NCI-H345 treated with DMSO at 0.1 percent for 48 hours (cell line): ENCODE measurements around the gene NDUFA3.

Experiments used
- DNase-seq: peaks from one replicate; lab custom pipeline; 2025; ENCODE audit not compliant: unreplicated experiment; lab: John Stamatoyannopoulos, UW

Gene NDUFA3

DNA sequence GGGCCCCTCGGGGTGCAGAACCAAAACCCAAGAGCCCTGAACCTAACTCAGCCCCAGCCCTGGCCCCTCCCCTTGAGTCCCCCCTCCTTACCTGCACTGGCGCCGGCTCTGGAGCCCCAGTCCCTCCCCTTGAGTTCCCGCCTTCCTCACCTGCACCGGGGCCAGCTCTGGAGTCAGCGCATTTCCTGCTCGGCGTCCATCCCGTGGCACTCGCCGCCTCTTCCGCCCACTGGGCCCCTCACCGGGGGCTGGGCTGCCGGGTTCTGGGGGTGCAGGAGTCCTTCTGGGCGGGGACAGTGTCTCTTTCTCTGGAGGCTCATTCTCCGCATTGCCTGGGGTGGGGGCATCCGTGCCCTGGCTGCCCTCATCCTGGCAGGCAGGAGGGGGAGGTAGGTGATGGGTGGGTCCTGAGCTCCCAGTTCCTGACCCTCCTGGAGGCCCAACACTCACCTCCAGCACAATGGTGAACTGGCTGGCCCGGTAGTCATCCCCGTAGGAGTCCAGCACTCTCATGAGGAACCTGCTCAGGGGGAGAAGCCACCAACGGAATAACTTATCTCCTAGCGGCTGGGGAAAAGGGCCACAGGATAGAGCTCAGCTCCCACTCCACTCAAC lies 5.3 kb downstream of the NDUFA3 start:
- no peak for DNase-seq

DNA sequence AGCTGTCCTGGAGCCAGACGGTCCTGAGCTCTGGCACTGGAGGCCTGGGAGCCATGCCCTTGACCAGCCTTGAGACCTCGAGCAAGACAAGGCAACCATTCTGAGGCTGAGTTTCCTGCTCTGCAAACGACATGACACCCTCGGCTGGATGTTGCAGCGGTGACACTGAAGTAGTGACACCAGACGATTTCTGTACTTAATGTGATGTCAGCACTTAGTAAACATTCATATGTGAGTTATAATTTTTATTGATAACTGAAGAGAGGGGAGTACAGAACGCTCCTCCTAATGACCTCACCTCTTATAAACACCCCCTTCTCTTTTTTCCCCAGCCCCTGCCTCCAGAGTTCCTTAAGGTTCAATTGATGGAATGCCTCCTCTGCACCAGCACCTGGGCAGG lies 5.8 kb downstream of the NDUFA3 start:
- no peak for DNase-seq

DNA sequence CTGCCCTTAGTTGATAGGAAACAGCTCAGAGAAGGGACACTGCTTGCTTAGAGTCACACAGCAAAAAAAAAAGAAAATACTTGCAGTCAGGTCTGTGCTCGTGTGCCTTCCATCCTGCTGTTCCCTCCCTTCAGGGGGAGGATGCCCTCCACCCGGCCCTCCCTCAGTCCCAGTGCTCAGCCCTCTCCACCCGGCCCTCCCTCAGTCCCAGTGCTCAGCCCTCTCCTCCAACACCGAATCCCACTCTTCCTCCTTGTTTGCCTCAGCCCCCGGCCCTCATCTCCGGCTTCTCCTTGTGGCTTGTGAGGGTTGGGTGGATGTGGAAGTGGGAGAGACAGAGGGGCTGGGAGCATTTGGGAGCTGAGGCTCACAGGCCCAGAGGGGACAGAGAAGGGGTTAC lies 7.0 kb downstream of the NDUFA3 start:
- DNase-seq: no peak

DNA sequence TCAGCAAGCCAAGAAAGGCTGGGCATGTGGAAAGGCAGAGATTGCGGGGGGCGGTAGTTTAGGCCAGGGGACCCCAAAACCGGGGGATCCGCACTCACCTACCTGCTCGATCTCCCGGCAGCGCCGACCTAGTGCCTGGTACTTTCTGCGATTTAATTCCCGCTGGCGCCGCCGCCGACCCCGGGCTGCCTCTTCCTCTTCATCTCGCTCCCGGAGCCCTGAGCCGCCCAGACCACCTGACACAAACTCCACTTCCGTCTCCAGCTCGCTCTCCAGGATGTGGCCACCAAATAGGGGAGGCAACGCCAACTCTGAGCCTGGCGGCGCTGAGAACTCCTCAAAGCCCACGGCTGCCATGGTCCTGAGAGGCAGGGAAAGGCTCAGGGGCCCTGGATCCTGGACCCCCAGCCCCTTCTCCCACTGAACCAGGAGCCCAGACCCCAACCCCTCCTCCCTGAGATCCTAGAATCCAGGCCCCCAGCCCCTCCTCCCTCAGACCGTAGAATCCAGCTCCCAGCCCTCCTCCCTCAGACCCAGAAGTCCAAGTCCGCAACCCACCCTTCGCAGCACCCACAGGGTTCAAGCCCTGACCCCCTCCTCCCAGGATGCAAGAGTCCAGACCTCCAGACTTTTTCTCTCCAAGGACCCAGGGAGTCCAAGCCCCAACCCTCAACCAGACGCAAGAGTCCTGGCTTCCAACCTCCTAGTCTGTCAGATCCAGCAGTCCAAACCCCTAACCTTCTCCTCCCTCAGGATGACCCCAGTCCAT lies 11.9 kb downstream of the NDUFA3 start:
- no peak for DNase-seq

DNA sequence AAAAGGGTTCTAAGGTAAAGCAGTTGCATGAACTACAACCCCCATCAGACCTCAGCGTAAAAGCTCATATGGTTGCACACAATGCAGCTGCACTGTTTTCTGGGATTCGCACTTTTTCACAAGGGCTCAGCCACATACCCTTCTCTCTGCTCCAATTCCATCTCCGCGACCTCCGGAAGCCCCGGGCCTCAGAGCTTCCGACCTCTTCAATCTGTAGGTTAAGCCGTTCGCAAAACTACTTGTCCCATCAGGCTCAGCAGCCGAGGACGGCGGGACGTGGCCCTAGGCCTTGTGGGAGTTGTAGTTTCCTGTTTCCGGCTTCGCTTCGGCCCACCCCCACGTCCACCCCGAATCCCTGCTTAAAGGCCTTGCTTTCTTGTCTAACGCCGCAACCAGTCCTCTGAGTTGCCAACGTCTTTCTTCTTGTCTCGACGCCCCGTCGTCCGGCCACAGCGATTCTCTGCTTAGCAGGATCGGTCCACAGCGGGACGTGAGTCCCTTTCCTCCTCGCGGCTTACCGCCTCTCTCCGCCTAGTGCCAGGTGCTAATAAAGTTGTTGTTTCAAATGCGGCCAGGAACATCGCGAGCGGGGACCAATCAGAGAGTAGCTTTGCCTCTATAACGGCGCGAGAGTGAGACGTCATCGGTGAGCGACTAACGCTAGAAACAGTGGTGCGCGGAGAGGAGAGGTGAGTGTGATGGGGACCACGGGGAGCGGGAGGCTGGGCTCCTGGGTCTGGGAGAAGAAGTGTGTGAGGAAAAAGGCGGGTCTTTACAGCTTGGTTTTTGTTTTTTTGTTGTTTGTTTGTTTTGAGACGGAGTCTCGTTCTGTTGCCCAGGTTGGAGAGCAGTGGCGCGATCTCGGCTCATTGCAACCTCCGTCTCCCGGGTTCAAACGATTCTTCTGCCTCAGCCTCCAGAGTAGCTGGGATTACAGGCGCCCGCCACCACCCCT lies 12.7 kb downstream of the NDUFA3 start, which contains the start of the genes PRPF31 and TFPT:
Gene PRPF31 (plus strand): TSS at position 646 of the 955 bp plus-strand sequence. CDS start 2,525 bp downstream, outside the sequence.
Gene TFPT (minus strand): TSS at position 549 of the 955 bp plus-strand sequence. CDS start 388 bp downstream, at position 161.
- DNase-seq: peak; percentile 86

DNA sequence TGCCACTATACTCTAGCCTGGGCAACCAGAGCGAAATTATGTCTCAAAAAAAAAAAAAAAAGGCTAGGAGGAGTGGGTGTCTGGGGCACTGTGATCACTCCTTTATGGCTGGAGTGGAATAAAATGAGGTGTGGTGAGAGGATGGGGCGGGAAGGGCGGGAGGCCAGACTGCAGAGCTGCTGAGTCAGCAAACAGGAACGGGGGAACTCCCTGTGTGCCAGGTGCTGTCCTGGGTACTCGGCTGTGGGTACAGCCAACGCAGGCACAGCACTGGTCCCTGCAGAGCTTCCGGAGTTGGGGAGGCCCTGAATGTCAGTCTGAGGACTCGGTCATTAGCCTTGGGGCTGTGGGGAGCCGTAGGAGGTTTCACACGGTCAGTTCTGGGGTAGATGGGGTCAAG lies 18.6 kb downstream of the NDUFA3 start:
- no peak for DNase-seq

DNA sequence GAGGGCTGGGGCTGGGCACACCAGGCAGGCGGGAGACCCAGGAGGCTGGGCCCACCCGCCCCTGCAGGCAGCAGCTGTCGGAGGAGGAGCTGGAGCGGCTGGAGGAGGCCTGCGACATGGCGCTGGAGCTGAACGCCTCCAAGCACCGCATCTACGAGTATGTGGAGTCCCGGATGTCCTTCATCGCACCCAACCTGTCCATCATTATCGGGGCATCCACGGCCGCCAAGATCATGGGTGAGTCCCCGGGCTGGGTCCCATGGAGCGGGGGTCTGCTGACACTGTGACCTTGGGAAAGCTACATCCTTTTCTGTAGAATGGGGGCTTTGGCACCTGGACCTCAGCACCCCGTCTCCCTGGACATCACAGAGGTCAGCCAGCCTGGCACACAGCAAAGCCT lies 21.0 kb downstream of the NDUFA3 start:
- DNase-seq: no peak

DNA sequence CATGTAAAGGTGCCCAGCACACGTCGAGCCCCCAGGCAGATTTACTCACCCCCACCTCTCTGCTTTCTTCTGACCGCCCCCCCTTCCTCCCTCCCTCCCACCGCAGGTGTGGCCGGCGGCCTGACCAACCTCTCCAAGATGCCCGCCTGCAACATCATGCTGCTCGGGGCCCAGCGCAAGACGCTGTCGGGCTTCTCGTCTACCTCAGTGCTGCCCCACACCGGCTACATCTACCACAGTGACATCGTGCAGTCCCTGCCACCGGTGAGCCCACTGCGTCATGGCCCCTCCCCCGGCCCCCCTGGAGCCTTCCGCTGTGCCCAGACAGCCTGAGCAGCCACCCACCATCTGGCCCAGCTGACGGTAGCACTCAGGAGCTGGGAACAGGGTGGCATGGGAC lies 21.7 kb downstream of the NDUFA3 start:
- DNase-seq: no peak

DNA sequence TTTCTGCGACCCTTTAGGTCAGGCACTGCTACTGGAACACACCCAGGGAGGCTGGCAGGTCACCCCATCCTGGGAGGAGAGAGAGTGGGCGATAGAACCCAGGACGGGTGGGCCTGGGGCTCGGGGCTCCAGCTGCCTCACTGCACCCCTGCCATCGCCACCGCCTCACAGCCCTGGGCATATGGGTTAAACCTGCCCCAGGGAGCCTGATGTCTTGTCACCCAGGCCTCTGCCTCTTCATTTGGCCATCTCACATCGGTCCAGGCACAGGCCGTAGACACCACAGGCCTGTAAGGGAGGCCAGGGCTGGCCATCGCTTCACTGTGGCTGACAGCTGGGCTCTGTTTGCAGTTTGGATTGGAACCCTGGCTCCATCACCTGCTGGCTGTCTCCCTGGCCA lies 23.1 kb downstream of the NDUFA3 start:
- no peak for DNase-seq

DNA sequence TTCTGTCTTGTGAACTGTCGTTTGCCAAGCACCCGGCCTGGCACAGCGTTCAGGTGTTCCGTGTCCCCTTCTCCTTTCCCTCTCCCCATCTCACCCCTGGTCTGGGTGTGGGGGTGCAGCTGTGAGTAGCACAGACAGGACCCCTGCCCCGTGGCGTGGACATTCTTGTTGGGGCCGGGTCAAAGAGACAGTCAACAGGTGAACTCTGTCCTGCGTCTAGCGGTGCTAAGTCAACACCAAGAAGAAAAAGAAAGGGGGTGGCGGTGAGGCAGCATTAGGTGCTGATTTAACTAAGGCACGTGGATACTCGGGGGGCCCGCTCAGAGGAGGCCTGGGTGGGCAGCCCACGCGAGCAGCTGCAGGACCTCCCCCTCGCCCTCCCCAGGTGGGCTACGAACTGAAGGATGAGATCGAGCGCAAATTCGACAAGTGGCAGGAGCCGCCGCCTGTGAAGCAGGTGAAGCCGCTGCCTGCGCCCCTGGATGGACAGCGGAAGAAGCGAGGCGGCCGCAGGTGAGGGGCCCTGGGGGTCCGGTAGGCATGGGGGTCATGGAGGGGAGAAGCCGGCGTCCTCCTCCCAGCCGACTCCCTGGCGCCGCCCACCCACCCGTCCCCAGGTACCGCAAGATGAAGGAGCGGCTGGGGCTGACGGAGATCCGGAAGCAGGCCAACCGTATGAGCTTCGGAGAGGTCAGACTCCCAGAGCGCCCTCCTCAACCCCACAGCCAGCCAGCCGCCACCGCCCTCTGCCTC lies 25.2 kb downstream of the NDUFA3 start:
- no peak for DNase-seq

DNA sequence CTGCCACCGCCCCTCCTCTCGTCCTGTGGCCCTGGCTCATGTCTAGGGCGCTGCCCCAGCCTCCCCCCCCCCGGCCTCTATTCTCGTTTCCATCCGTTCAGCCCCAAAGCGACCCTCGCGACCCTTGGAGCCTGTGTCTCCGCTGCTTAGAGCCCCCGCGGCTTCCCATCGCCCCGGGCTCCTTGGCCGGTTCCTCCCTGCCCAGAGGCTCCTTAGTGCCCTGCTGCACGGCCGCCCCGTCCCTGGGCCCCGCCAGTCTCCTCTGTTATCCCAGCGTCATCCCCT lies 25.7 kb downstream of the NDUFA3 start:
- DNase-seq: no peak

DNA sequence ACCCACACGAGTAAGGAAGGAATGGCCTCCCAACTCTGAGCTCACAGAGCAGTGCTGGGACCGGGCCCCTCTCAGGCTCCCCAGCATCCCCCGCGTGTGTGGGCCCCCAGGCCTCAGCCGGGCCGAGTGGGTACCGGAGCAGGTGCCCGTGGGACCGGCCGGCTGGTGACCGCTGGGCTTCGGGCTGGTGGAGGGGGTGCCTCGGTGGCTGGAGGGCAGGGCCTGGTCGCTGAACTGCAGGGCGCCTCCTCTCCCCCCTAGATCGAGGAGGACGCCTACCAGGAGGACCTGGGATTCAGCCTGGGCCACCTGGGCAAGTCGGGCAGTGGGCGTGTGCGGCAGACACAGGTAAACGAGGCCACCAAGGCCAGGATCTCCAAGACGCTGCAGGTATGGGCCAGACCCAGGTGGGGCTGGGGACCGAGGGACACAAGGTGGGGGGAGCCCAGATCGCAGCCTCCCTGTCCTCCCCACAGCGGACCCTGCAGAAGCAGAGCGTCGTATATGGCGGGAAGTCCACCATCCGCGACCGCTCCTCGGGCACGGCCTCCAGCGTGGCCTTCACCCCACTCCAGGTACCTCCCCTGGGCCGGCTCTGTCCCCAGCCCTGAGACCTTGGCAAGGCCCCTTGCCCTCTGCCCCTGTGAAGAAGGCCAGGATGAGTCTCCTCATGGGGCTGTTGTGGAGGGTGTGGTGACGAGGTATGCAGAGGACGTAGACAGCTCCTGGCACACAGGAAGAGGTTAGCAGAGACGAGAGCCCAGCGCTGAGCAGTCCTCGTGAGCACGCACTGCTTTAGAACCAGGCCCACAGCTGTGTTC lies 26.4 kb downstream of the NDUFA3 start:
- no peak for DNase-seq

DNA sequence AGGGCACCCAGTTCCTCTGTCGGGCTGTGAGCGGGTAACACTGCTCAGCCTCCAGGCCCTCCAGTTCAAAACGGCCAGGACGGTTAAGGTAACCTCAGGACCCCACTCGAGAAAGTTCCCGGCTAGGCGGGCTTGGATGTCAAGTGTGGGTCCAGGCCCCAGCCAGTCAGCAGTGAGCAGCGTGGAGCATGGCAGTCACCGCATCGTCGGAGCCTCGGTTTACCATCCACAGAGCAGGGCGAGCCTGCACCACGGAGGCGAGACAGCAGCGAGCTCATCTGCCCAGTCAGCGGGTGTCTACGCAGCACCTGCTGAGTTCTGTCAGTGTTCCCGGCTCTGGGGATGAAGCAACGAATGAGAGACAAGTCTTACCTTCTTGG lies 27.0 kb downstream of the NDUFA3 start:
- no peak for DNase-seq

DNA sequence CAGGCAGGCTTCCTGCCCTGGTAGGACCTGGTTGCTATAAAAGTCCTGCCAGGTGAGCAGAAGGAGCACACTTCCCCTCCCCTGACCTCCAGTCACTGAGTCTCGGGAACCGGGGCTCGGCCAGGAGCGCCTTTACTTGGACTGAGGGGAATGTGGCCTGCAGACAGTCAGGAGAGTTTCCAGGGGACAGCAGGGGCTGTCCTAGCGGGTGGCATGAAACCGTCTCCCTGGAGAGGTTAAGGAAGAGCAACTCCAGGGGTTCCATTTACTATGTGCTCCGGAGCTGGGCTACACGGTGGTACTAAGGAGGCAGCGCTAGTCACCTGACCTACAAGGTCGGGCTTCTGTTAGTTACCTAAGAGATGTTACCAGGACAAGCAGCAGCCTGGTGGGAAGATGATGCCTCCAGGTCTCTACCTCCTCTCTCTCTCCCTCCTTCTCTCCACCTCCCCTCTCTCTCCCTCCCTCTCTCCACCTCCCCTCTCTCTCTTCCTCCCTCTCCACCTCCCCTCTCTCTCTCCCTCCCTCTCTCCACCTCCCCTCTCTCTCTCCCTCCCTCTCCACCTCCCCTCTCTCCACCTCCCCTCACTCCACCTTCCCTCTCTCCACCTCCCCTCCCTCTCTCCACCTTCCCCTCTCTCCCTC lies 30.8 kb downstream of the NDUFA3 start:
- peak; percentile 10 for DNase-seq

DNA sequence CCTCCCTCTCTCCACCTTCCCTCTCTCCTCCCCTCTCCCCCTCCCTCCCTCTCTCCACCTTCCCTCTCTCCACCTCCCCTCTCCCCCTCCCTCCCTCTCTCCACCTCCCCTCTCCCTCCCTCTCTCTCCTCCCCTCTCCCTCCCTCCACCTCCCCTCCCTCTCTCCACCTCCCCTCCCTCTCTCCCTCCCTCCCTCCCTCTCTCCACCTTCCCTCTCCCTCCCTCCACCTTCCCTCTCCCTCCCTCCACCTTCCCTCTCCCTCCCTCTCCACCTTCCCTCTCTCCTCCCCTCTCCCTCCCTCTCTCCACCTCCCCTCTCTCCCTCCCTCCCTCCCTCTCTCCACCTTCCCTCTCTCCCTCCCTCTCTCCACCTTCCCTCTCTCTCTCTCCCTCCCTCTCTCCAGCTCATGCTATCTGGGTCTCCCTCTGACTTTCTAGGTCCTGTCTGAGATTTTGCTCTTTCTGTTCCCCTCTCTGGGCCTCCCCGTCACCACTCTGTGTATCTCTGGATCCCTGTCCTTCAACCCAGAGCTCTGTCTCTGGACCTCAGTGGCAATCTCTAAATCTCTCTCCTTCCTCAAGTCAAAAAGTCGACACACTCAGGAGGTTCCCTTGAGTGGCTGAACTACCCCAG lies 31.4 kb downstream of the NDUFA3 start:
- DNase-seq: no peak

DNA sequence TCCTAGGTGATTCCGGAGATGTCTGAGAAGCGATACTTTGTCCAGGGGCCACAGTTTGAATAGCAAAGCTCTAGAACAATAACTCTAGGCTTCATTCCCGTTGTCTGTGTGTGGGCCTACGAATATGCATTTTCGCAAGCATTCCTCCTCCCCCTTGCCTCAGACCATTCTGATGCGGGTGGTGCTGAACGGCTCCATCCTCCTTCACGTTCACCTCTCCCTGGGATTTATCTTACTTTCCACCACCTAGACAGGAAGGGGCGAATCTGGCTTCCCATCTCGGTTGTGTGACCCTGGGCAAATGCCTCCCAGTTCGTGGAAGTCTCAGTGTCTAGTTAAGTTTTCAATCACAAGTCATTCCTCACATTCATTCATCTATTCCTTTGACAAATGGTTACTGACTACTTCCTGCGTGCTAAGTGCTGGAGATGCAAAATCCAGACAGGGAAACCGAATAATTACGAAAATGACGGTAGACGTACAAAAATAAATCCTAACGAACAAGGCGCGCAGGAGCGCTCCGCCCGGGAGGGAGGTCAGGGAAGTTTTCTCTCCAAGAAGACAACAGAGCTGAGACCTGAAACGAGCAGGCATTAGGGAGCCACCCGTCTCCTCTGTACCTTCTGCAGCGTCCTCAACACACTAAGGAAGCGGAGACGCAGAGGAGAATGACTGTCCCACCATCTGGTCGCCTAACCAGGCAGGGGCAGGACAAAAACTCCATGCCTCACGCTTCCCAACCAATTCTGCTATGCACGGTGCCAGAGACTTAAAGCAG lies 33.6 kb downstream of the NDUFA3 start:
- DNase-seq: no peak

DNA sequence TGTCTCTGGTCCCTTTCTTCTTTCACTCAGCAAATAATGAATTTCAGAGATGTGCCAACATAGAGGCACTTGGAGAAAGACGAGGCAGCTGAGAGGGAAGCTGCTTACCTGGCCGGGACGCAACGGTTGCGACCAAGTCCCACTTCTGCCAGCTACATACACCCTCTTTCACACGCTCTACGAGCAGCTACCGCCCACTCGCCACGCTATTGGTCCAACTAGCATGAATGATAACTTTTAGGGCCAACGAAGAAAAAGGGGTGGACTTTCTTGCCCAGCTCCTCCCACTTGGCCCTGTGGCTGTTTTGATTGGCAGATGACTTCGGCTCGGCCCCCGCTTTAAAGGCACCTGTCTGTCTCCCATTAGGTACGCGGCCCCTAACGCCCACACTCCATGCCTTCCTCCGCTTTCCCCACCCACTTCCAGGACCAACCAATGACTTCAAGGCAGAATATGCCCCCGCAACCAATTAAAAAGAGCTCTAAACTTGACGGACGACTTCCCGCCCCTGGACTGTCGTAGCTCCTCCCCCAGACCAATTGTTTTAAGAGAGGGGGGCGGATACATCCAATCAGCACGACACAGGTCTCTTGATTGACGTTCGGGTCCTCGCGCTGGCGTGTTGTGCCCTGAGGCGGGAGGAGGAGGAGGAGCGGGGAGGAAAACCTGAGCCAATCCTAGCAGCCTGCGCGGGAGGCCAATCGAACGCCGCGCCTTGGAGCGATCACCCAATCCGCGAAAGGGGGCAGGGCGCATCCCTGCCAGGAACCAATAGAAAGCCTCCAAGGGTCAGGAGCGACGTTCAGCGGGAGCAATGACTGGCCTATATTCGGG lies 34.4 kb downstream of the NDUFA3 start:
- DNase-seq: peak; percentile 100
